Measurements from ENCODE around the gene LIPG. TPM values are rescaled to one million over a fixed set of nuclear protein-coding genes. Genes with fewer than 3 reads are reported as not detected.

Gene LIPG
- total RNA-seq, 1 donor from 2014 or later, result 10.2 TPM

DNA sequence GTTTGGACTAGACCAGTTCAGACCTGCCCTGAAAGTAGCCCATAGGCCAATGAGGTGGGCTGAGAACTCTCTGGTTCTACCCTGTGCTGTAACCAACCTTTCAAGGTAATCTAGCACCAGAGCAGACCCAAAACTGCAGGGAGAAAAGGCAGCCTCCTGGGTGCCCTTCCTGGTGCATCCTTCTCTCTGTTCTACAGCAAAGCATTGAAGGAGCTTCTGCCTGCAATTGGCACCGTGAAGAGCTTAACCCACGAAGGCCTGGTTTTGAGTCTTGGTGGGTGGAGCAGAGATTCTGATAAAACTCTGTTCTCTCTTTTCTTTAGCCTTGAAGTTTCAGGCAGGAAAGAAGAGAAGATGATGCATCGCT lies 55.5 kb downstream of the LIPG start:
- no peaks in the 10 kb centered on the region for H3K27me3 ChIP-seq
- TF ChIP-seq, protein P1, sequence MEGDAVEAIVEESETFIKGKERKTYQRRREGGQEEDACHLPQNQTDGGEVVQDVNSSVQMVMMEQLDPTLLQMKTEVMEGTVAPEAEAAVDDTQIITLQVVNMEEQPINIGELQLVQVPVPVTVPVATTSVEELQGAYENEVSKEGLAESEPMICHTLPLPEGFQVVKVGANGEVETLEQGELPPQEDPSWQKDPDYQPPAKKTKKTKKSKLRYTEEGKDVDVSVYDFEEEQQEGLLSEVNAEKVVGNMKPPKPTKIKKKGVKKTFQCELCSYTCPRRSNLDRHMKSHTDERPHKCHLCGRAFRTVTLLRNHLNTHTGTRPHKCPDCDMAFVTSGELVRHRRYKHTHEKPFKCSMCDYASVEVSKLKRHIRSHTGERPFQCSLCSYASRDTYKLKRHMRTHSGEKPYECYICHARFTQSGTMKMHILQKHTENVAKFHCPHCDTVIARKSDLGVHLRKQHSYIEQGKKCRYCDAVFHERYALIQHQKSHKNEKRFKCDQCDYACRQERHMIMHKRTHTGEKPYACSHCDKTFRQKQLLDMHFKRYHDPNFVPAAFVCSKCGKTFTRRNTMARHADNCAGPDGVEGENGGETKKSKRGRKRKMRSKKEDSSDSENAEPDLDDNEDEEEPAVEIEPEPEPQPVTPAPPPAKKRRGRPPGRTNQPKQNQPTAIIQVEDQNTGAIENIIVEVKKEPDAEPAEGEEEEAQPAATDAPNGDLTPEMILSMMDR (IDR thresholded peaks at IDR 0.05), result no peak
- H3K36me3 ChIP-seq, result no peaks in the 10 kb centered on the region
- no peak overlapping the region for H3K27ac ChIP-seq
- peaks cover 11% of the 10 kb centered on the region for H3K4me1 ChIP-seq
- no peaks in the 10 kb centered on the region for H3K9me3 ChIP-seq
- DNase-seq (no peak), ATAC-seq (no peak)
- H3K4me3 ChIP-seq, result no peak overlapping the region
- intact Hi-C loops (cut with DNase I), result no loop called here

DNA sequence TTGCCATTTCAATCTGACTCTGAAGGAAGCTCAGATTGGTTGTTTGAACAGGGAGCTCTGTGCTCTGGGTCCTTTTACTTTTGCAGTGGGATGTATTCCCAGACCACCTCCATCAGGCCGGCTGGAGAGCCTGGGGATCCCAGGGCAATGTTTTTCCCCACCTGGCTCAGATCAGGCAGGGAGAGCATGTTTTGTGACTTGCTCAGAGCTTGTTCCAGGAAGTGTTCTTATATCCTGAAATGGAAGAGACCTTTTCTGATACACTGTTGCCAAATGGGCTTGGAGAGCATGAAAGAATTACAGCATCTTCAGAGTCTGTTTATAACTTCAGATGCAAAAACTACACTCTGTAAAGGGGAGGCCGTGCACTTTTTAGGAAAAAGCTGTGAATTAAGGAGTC lies 56.0 kb downstream of the LIPG start:
- TF ChIP-seq, protein P1 (IDR thresholded peaks at IDR 0.05), result no peak
- no peak for DNase-seq
- no peak overlapping the region for H3K4me3 ChIP-seq
- no peak for ATAC-seq
- H3K4me1 ChIP-seq, result peaks cover 11% of the 10 kb centered on the region
- H3K27me3 ChIP-seq, result no peaks in the 10 kb centered on the region
- no peaks in the 10 kb centered on the region for H3K36me3 ChIP-seq
- no peaks in the 10 kb centered on the region for H3K9me3 ChIP-seq
- intact Hi-C loops (cut with DNase I), result no loop called here
- H3K27ac ChIP-seq, result no peak overlapping the region

DNA sequence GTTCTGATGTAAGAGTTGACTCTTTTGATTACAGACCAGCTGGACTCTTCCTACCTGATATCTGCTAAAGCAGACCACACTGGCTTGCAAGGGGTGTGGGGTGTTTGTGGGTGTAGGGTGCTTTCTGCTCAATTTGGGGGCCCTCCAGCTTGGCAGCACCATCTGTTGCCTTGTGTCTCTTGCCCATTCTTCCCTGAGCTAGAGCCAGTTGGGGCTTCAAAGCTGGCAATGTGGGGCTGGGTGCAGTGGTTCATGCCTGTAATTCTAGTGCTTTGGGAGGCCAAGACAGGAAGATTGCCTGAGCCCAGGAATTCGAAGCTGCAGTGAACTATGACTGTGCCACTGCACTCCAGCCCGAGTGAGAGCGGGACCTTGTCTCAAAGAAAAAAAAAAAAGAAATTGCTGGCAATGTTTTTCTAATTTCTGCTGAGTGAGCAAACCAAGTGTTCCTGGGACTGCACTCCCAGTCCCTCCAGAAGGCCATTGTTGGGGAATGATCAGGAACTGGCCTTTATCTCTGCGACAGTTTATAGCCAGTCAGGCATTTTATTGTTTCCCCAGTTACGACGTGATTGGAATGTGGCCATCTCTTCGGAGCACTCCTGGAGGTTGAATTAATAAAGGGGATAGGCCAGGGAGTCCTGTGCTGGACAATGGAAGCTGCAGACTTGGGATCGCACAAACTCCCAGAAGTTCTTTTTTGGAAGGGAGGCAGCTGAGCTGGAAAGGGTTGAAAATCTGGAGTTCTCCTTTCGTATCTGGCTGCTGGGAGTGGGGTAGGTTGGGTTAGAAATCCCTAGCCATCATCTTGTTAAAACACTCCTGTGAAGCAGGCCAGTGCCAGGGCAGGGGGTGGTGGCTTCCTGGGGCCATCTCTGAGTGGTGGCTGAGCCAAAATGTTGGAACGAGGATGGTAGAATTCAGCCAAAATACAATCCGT lies 57.2 kb downstream of the LIPG start:
- DNase-seq, result no peak
- Histone ChIP-seq H3K4me3 (no peak overlapping the region), H3K4me1 (peaks cover 11% of the 10 kb centered on the region), H3K27ac (no peak overlapping the region), H3K27me3 (no peaks in the 10 kb centered on the region), H3K36me3 (no peaks in the 10 kb centered on the region), H3K9me3 (no peaks in the 10 kb centered on the region)
- intact Hi-C loops (cut with DNase I), result no loop called here
- no peak for ATAC-seq
- TF ChIP-seq, protein P1 (IDR thresholded peaks at IDR 0.05), result no peak

DNA sequence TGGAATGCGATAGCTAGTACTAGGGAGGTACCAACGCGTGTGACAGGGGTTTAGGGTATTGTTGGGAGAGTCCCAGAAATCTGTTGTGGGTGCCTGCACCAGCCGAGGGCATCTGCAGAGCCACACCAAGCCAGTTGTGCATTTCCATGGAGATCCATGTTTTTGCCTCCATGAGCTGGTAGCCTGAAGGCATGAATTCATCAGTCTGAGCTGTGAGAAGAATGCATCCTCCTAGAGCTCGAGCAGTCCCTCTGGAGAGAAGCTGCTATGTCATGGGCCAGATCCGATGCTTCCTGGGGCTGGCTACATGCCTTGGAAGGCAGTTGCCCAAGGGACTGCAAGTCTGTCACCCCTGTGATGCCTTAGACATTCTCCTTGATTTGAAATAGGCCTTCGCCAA lies 57.9 kb downstream of the LIPG start:
- Histone ChIP-seq H3K27me3 (no peaks in the 10 kb centered on the region), H3K27ac (no peak overlapping the region), H3K4me1 (peaks cover 11% of the 10 kb centered on the region), H3K9me3 (no peaks in the 10 kb centered on the region), H3K36me3 (no peaks in the 10 kb centered on the region), H3K4me3 (no peak overlapping the region)
- intact Hi-C loops (cut with DNase I), result no loop called here
- DNase-seq, result no peak
- TF ChIP-seq, protein P1 (IDR thresholded peaks at IDR 0.05), result no peak
- ATAC-seq, result no peak

DNA sequence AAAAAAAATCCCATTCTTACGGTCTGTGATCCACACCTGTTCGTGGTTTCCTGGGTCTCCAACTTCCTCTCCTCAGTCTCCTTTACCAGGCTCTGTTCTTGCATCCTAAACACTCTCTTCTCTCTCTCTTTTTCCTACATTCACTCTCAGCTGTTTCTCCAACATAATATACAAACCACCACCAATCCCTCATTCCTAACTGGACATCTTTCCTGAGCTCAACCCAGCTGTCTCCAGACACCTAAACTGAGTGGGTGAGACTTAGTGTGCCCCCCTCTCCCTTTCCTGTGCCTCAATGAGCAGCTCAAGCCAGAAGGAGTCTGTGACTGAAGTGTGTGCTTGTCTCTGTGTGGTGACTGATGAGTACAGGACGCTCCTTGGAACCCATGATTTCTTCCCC lies 59.4 kb downstream of the LIPG start:
- intact Hi-C loops (cut with DNase I), result no loop called here
- Histone ChIP-seq H3K4me1 (peaks cover 11% of the 10 kb centered on the region), H3K27me3 (no peaks in the 10 kb centered on the region), H3K36me3 (no peaks in the 10 kb centered on the region), H3K9me3 (no peaks in the 10 kb centered on the region), H3K27ac (no peak overlapping the region), H3K4me3 (no peak overlapping the region)
- no peak for ATAC-seq
- DNase-seq, result no peak
- TF ChIP-seq, protein P1 (IDR thresholded peaks at IDR 0.05), result no peak

Data from upper lobe of right lung (tissue), 1 donor.